HG02884 (cell line): ENCODE data around the gene LPCAT2.
A peak's percentile ranks its signal among the peaks of the same experiment; 100 is the strongest.

Source experiments
- ATAC-seq: cut with Tn5 transposase; IDR thresholded peaks from one replicate; pipeline ENCODE4 v1.9.1; 2021; ENCODE audit warnings: mild to moderate bottlenecking, moderate library complexity; ENCODE audit not compliant: unreplicated experiment

LPCAT2 gene

GRCh38 chr16:55508941-55509931 is at the start of gene LPCAT2:
LPCAT2 (plus strand) TSS chr16:55509072; CDS start chr16:55509182, 110 bp downstream.
- no peak for ATAC-seq

- ATAC-seq = no peak
These were observed 46.6 kb upstream of the LPCAT2 start for GRCh38 chr16:55462241-55462640.

- no peak for ATAC-seq
These were observed 44.5 kb upstream of the LPCAT2 start for GRCh38 chr16:55464375-55464774.

- ATAC-seq = peak; percentile 94
These were observed 43.6 kb upstream of the LPCAT2 start for GRCh38 chr16:55465077-55465896.

DNA sequence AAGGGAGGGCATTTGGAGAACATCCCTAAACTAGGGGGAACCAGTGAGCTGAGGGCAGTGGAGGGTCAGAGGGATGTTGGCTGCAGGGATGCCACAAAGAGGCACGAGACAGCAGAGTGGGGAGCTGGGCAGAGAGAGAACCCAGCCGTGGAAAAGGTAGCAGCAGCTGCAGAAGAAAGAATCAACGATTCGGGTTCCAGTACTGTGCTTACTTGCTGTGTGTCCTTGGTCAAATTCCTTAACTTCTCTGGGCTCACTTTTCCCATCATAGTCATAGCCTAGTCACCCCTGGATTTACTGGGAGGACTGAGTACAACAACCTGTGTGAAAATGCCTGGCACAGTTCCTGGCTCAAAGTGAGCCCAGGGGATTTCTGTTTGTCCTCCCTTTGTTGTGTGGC is 42.7 kb upstream of the LPCAT2 start:
- ATAC-seq = no peak

DNA sequence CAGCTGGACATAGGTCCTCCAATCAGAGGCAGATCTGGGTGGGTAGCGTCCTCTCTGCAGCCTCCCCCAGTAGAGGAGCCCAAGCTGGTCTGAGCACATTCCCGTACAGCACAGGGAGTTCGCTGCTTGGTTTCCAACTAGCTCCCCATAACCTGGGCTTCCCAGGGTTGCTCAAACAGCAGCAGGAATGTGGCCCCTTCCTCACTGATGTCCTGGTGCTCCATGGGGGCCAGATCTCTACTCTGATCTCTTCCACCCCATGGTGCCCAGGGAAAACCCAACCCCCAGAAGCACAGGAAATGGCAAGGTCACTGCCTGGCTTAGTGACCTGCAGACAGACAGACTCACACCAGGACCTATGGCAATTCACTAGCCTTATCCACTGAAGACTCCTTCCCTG is 41.0 kb upstream of the LPCAT2 start:
- no peak for ATAC-seq

GRCh38 chr16:55468352-55468990 is 40.4 kb upstream of the LPCAT2 start:
- no peak for ATAC-seq

GRCh38 chr16:55469821-55470532 is 38.9 kb upstream of the LPCAT2 start:
- ATAC-seq = no peak

DNA sequence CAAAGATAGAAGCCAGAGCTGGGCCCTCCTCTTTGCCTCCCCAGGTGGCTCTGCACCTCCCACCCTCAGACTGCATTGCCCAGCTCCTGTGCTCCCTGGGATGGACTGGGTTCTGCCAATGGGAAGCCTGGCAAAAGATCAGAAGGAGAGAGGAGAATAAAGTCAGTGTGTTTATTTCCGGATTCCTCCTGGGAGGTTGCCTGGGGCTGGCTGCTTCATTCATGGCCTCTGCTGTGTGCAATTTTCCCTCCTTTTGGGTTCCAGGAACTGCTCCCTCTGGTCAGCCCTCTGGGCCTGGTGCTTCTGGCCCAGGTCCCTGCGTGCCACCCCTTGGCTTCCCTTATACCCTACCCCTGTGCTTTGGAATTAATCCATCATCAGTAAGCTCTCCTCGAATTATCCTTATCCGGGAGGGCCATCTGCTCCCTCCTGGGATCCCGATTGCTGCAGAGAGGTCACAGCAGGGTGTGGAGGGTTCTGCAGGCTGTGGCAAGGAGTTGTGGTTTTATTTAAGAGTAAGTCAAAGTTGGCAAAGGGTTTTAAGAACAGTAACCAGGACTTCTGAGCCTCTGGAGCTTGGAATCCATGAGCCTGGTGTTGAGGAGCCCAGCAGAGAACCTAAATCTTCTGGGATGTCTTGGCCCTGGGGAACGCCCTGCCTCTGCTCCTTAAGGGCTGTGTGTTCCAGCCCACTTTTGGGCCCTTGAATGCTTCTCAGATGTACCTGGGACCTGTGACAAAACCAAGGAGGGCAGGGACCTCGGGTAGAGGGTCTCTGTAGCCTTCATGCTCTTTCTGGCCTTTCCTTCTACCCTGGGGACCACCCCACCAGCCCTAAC is 38.1 kb upstream of the LPCAT2 start:
- no peak for ATAC-seq

GRCh38 chr16:55471448-55472097 is 37.3 kb upstream of the LPCAT2 start:
- peak; percentile 76 for ATAC-seq

DNA sequence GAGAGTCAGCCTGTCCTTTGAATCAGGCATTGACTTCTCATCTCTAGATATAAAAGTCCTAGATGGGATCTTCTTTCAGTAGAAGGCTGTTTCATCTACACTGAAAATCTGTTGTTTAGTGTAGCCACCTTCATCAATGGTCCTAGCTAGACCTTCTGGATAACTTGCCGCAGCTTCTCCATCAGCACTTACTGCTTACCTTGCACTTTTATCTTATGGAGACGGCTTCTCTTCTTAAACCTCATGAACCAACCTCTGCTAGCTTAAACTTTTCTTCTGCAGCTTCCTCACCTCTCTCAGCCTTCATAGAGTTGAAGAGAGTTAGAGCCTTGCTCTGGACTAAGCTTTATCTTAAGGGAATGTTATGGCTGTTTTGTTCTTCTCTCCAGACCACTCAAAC is 35.3 kb upstream of the LPCAT2 start:
- ATAC-seq = no peak

GRCh38 chr16:55474821-55475220 is 34.1 kb upstream of the LPCAT2 start:
- no peak for ATAC-seq

GRCh38 chr16:55475919-55476318 is 33.0 kb upstream of the LPCAT2 start:
- ATAC-seq = no peak

DNA sequence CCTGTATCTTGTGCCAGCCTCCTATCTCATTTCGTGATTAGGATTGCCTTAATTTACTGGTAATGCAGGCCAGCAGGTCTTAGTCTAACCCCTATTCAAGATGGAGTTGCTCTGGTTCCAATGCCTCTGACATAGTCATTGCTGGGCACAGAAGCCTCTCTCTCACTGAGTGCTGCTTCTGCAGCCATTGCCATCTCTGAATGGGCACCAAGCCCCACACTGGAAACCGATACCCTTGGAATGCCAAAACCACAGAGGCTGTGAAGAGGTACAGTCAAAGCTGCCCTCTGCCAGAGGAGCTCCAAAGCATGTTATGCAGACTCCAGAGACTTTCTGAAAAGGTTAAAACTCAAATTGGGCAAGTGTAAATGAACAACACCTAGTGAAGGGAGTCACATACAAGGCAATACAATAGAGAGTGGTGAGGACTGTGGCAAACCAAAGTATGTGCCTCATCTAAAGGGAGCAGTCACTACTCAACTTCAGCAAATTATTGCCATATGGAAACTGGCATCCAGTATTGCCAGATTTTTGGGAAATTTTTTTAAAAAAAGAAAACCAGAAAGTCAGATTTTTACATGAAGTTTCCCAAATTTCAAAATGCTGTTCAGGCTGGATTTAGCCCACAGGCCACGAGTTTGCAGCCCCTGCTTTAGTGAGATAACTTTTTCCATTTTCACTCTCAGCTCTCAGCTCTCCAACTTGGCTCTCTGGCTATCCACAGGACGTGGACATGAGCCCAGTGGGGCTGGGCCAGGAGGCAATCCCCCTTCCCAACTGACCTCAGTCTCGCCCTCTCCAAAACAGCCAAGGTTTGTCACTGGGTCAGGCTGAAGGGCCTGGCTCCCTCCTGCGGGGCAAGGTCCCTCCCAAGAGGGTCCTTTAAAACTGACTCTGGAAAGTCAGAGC is 32.0 kb upstream of the LPCAT2 start:
- ATAC-seq = no peak

GRCh38 chr16:55477736-55478135 is 31.1 kb upstream of the LPCAT2 start:
- no peak for ATAC-seq

- ATAC-seq = no peak
These were observed 29.9 kb upstream of the LPCAT2 start, which contains the start of gene MMP2 for GRCh38 chr16:55478827-55479429. MMP2 (plus strand) TSS chr16:55479198; CDS start chr16:55479480, 282 bp downstream.

DNA sequence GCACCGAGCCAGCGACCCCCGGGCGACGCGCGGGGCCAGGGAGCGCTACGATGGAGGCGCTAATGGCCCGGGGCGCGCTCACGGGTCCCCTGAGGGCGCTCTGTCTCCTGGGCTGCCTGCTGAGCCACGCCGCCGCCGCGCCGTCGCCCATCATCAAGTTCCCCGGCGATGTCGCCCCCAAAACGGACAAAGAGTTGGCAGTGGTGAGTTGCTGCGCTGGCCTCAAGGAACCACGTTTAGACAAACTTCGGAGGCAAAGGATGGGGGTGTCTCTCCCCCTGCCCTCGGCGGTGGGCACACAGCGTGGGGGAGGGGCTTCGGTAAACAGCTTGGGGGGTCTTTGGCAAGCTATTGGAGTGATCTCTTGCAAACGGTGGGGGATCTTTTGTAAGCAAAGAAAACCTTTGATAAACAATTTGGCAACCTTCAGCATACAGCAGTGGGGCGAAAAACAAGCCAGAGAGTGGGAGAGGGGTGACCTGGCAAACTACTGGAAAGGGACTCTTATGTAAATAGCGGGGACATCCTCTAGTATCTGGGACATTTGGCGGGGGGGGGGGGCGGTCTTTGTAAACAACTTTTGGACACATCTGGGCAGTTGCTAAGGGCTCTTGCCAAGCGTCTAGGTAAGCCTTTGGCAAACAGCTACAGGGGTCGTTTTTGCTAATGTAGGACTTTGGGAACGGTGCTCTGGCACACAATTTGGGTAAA is 29.3 kb upstream of the LPCAT2 start:
- ATAC-seq = no peak
